Activated CD4-positive, alpha-beta memory T cell treated with anti-CD3 and anti-CD28 coated beads, Interleukin-2, amount 10 ng/mL, durations not matched to agents 7 days and 5 days (primary cell): Measurements from ENCODE around the gene CYP2R1. TPM values are rescaled to one million over a fixed set of nuclear protein-coding genes. Genes with fewer than 3 reads are reported as not detected.

Source experiments
- CTCF ChIA-PET: fragments of 350-600 bp; sonication (Branson Sonifier 250); formaldehyde crosslinking; loops from one replicate; lab custom pipeline; 2021; ENCODE audit warnings: antibody characterized with exemption, inconsistent platforms; lab: Charles Lee
- POLR2A ChIA-PET: fragments of 350-600 bp; sonication (Branson Sonifier 250); formaldehyde crosslinking; loops from one replicate; lab custom pipeline; 2021; ENCODE audit warnings: antibody characterized with exemption; lab: Charles Lee
- DNase-seq: peaks from one replicate; pipeline ENCODE4 v3.0.0-alpha.2; 2020
- H3K27ac Mint-ChIP-seq: one replicate; pipeline ENCODE4 v1.8.0; 2021; ENCODE audit warnings: mild to moderate bottlenecking, mixed read lengths
- H3K27me3 Mint-ChIP-seq: one replicate; pipeline ENCODE4 v1.8.0; 2021; ENCODE audit warnings: mixed read lengths
- H3K36me3 Mint-ChIP-seq: one replicate; pipeline ENCODE4 v1.8.0; 2021; ENCODE audit warnings: low read depth, mixed read lengths
- H3K4me1 Mint-ChIP-seq: one replicate; pipeline ENCODE4 v1.8.0; 2021; ENCODE audit warnings: mixed read lengths
- H3K4me3 Mint-ChIP-seq: one replicate; pipeline ENCODE4 v1.8.0; 2021; ENCODE audit warnings: mild to moderate bottlenecking, mixed read lengths
- H3K9me3 Mint-ChIP-seq: one replicate; pipeline ENCODE4 v1.8.0; 2021; ENCODE audit warnings: mixed read lengths
- total RNA-seq, 2 experiments: library from RNA; stranded (reverse); gene quantifications; one replicate each; pipeline ENCODE4 v1.2.3, GENCODE V29; 2021

The CYP2R1 gene
- total RNA-seq, 2 experiments from 2014 or later, result 22.2 TPM

GRCh38 chr11:14906993-14907392, 15.0 kb upstream of the CYP2R1 start:
- H3K4me3 Mint-ChIP-seq, result no peak overlapping the region
- no peaks in the 10 kb centered on the region for H3K9me3 Mint-ChIP-seq
- peaks cover 4% of the 10 kb centered on the region for H3K36me3 Mint-ChIP-seq
- ChIA-PET POLR2A (interaction anchor here (1.0 to 3.6 kb wide), 9 partner anchors 12 to 407 kb away, joined by 3 to 26 read pairs (median 8); partner anchors contain the start of genes CALCB, CYP2R1, PDE3B and PSMA1), CTCF (interaction anchor here (0.8 to 7.8 kb wide), 57 partner anchors 8 to 606 kb away, joined by 3 to 201 read pairs (median 7); partner anchors contain the start of genes CALCB, COPB1, CYP2R1 and PDE3B)
- H3K27ac Mint-ChIP-seq, result no peak overlapping the region
- peaks cover 49% of the 10 kb centered on the region for H3K4me1 Mint-ChIP-seq
- DNase-seq, result no peak
- H3K27me3 Mint-ChIP-seq, result no peaks in the 10 kb centered on the region

- Mint-ChIP-seq H3K27ac (no peak overlapping the region), H3K9me3 (no peaks in the 10 kb centered on the region), H3K4me1 (peaks cover 49% of the 10 kb centered on the region), H3K36me3 (peaks cover 4% of the 10 kb centered on the region), H3K27me3 (no peaks in the 10 kb centered on the region), H3K4me3 (peak overlapping the region; percentile 86)
- no peak for DNase-seq
- POLR2A ChIA-PET, result interaction anchor here (1.7 to 3.6 kb wide), 5 partner anchors 11 to 406 kb away, joined by 5 to 26 read pairs (median 21); partner anchors contain the start of genes CYP2R1, PDE3B and PSMA1
- CTCF ChIA-PET, result interaction anchor here (0.6 to 7.8 kb wide), 46 partner anchors 9 to 606 kb away, joined by 3 to 201 read pairs (median 10); partner anchors contain the start of genes CALCB, COPB1, CYP2R1 and PDE3B
Measured at GRCh38 chr11:14906578-14906977, 14.5 kb upstream of the CYP2R1 start.

DNA sequence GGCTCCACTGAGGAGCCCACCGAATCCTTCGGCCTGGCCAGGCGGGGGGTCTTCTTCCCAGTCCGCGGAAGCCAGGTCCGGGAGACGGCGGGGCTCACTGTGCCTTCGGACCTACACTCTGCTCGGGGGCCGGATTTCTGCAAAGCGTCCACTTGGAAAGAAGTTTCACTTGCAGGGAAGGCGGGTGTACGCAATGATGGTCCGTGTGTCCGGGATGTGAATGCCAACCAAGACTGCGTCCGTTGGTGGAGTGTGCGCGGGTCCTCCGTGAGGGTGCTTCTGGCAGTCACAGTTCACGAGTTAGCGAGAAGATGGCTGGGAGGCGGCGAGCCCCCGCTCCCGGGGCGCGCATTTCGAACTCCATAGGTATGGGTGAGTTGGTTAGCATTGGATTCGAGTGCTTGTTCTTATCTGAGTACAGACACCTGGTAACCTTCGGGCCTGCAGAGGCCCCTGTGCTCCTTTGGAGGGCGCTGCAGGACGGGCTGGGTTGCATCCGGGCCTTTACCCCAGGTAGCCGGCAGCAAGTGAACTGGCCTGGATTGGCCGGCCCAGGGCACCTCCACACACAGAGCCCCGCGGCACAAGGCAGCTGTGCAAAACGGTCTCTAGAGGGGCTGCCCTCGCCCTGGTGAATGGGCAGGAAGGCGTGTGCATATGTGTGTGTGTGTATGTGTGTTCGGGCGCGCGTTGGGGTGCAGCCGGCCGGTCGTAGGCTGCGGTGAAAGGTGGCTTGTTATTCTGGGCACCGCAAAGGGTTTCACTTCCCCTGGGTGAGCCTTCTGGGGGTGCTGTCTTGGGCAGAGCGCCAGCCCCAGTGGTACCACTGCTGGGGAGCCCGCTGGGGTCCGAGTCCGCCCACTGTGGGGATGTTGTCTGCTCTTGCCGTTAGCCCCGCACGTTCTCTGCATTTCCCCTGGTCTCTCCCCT, 13.3 kb upstream of the CYP2R1 start:
- ChIA-PET POLR2A (interaction anchor here (1.5 to 3.6 kb wide), 7 partner anchors 10 to 386 kb away, joined by 4 to 26 read pairs (median 17); partner anchors contain the start of genes CYP2R1, PDE3B and PSMA1), CTCF (interaction anchor here (0.6 to 7.8 kb wide), 23 partner anchors 10 to 385 kb away, joined by 3 to 201 read pairs (median 8); partner anchors contain the start of genes CALCB, CYP2R1, PDE3B and PSMA1)
- H3K4me1 Mint-ChIP-seq, result peaks cover 49% of the 10 kb centered on the region
- no peaks in the 10 kb centered on the region for H3K27me3 Mint-ChIP-seq
- H3K36me3 Mint-ChIP-seq, result peaks cover 4% of the 10 kb centered on the region
- peak overlapping the region; percentile 88 for H3K27ac Mint-ChIP-seq
- peak overlapping the region; percentile 86 for H3K4me3 Mint-ChIP-seq
- no peaks in the 10 kb centered on the region for H3K9me3 Mint-ChIP-seq
- DNase-seq, result peak; percentile 86

DNA sequence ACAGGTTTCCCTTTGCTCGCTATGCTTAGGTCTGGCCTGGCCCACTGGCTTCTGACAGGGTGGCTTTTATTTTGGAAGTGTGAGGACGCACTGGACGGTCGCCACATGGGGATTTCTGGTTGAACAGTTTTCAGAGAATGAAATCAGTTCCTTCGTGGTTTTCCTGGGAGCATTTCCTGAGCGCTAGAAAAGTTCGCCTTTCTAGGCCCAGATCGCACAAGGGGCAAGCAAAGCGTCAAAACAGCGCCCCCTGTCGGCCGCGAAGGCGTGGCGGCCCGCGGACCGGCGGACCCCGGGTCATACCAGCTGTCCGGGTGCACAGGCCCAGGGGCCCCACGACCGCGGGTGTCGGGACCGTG, 12.7 kb upstream of the CYP2R1 start:
- Mint-ChIP-seq H3K27ac (peak overlapping the region; percentile 88), H3K27me3 (no peaks in the 10 kb centered on the region), H3K36me3 (peaks cover 4% of the 10 kb centered on the region), H3K4me1 (peaks cover 49% of the 10 kb centered on the region), H3K4me3 (peak overlapping the region; percentile 86), H3K9me3 (no peaks in the 10 kb centered on the region)
- DNase-seq, result peak; percentile 85
- CTCF ChIA-PET, result interaction anchor here (0.6 to 7.8 kb wide), 17 partner anchors 13 to 384 kb away, joined by 3 to 201 read pairs (median 7); partner anchors contain the start of genes CALCB, CYP2R1 and PSMA1
- POLR2A ChIA-PET, result interaction anchor here (1.5 kb wide), 3 partner anchors 13 to 385 kb away, joined by 4 to 17 read pairs (median 7); partner anchors contain the start of genes CYP2R1 and PSMA1

GRCh38 chr11:14902650-14903350, 10.8 kb upstream of the CYP2R1 start:
- Mint-ChIP-seq H3K4me3 (no peak overlapping the region), H3K9me3 (no peaks in the 10 kb centered on the region), H3K27ac (no peak overlapping the region), H3K27me3 (no peaks in the 10 kb centered on the region), H3K4me1 (peaks cover 38% of the 10 kb centered on the region), H3K36me3 (peaks cover 4% of the 10 kb centered on the region)
- CTCF ChIA-PET, result interaction anchor here (1.0 to 7.8 kb wide), 4 partner anchors 11 to 384 kb away, joined by 3 to 201 read pairs (median 12); partner anchors contain the start of genes CYP2R1 and PSMA1
- POLR2A ChIA-PET, result interaction anchor here (0.5 to 1.3 kb wide), 3 partner anchors 11 to 123 kb away, joined by 3 to 4 read pairs (median 4); partner anchors contain the start of gene CYP2R1
- no peak for DNase-seq

GRCh38 chr11:14898906-14899305, 6.9 kb upstream of the CYP2R1 start:
- no peaks in the 10 kb centered on the region for H3K36me3 Mint-ChIP-seq
- H3K9me3 Mint-ChIP-seq, result no peaks in the 10 kb centered on the region
- no peak overlapping the region for H3K27ac Mint-ChIP-seq
- no peak for DNase-seq
- H3K27me3 Mint-ChIP-seq, result no peaks in the 10 kb centered on the region
- peaks cover 17% of the 10 kb centered on the region for H3K4me1 Mint-ChIP-seq
- H3K4me3 Mint-ChIP-seq, result no peak overlapping the region
- POLR2A ChIA-PET, result no interaction called here
- CTCF ChIA-PET, result interaction anchor here (1.6 to 1.7 kb wide), 2 partner anchors 8 to 9 kb away, joined by 5 to 9 read pairs; no protein-coding TSS in a partner anchor

DNA sequence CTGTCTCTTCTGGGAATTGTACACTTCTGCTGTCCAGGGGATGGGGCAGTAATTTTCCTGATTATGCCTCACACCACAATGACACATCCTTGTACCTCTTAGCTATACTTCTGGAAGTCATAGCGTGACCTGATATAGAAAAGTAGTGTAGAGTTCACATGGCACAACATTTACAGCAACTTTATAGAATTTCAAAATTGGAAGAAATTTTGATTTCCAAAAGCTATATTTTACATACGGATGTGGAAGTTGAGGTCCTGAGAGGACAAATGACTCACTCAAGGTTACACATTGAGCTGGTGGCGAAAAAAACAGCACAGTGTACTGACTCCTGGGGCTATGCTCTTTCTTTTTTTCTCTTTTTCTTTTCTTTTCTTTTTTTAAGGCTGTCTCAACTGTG, 6.3 kb upstream of the CYP2R1 start:
- no peaks in the 10 kb centered on the region for H3K27me3 Mint-ChIP-seq
- ChIA-PET POLR2A (no interaction called here), CTCF (interaction anchor here (1.6 to 1.7 kb wide), 2 partner anchors 9 to 10 kb away, joined by 5 to 9 read pairs; no protein-coding TSS in a partner anchor)
- H3K9me3 Mint-ChIP-seq, result no peaks in the 10 kb centered on the region
- no peaks in the 10 kb centered on the region for H3K36me3 Mint-ChIP-seq
- H3K27ac Mint-ChIP-seq, result no peak overlapping the region
- DNase-seq, result no peak
- H3K4me3 Mint-ChIP-seq, result no peak overlapping the region
- H3K4me1 Mint-ChIP-seq, result peaks cover 15% of the 10 kb centered on the region

- H3K4me1 Mint-ChIP-seq, result peaks cover 37% of the 10 kb centered on the region
- H3K36me3 Mint-ChIP-seq, result peaks cover 6% of the 10 kb centered on the region
- H3K27ac Mint-ChIP-seq, result peak overlapping the region; percentile 13
- POLR2A ChIA-PET, result interaction anchor here (1.5 kb wide), 2 partner anchors 11 to 375 kb away, joined by 5 to 7 read pairs; partner anchors contain the start of gene PSMA1
- CTCF ChIA-PET, result interaction anchor here (10.3 kb wide), 1 partner anchor 11 kb away, joined by 201 read pairs; no protein-coding TSS in a partner anchor
- no peaks in the 10 kb centered on the region for H3K9me3 Mint-ChIP-seq
- DNase-seq, result peak; percentile 28
- H3K27me3 Mint-ChIP-seq, result no peaks in the 10 kb centered on the region
- H3K4me3 Mint-ChIP-seq, result no peak overlapping the region
Measured at GRCh38 chr11:14894657-14895598, 2.9 kb upstream of the CYP2R1 start.

DNA sequence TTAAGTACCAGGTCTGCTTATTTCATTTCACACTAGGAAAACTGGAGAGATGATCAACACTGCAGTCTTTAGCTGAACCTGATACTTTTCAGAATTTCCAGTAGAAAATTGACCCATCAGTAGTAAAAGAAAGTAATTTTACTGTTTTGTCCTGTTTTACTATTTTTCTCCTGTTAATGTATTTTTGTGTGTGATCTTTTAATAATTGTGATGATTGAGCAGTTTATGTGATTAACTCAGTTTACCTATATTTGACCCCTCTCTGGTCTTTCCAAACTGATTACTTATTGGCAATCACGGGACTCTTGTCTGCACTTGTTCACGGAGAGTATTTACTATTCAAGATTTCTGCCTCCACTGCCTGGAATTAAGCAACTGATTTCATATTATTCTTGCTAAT, 546 bp upstream of the CYP2R1 start:
- CTCF ChIA-PET, result interaction anchor here (0.8 to 10.3 kb wide), 14 partner anchors 13 to 438 kb away, joined by 3 to 201 read pairs (median 6); partner anchors contain the start of genes COPB1, PDE3B and PSMA1
- DNase-seq, result no peak
- POLR2A ChIA-PET, result interaction anchor here (0.6 to 3.4 kb wide), 20 partner anchors 10 to 535 kb away, joined by 3 to 52 read pairs (median 4); partner anchors contain the start of genes COPB1, PDE3B and PSMA1

DNA sequence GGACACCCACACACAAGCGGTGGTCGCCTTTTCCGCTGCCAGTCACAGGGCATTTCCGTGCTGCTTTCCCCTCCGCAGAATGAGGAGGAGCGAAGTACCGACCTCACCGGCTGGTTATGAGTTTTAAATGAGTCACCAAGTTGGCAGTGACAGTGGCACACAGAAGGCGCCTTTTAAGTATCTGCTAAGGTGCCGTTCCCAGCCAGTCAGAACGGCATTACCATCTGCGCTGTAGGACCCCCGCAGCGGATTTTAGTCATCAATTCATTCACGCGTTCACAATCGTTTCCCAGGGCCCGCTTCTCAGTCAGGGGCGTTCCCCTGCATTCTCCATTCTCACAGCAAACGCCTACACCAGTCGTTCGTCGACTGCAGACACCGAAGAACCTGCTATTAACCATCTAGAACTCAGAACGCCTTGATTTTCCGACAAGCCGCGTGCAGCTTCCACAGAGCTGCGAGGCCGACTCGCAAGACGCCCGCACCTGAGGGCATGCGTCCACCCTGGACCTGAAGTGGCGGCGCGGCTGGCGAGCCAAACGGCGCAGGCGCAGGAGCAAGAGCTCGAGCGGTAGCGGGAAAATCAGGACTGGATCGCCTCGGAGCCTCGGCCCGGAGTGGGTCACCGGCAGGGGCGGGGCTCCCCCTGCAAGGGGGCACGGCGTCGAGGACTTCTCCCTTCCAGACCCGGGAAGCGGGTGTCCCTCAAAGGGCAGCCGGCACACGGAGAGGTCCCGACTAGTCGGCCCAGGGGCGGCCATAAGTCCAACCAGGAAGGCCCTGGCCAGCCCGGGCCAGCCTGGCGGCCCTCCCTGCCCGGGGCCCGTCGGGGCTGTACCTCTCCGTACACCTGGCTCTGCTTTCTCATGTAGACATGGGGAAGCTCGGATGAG, 642 bp downstream of the CYP2R1 start:
- Mint-ChIP-seq H3K9me3 (no peaks in the 10 kb centered on the region), H3K27ac (peak overlapping the region; percentile 95), H3K4me3 (peak overlapping the region; percentile 90), H3K36me3 (peaks cover 23% of the 10 kb centered on the region), H3K27me3 (no peaks in the 10 kb centered on the region), H3K4me1 (peaks cover 60% of the 10 kb centered on the region)
- CTCF ChIA-PET, result interaction anchor here (0.7 to 10.3 kb wide), 19 partner anchors 9 to 436 kb away, joined by 3 to 201 read pairs (median 5); partner anchors contain the start of genes COPB1, PDE3B and PSMA1
- peak; percentile 88 for DNase-seq
- POLR2A ChIA-PET, result interaction anchor here (0.6 to 3.4 kb wide), 31 partner anchors 10 to 1612 kb away, joined by 3 to 52 read pairs (median 4); partner anchors contain the start of genes COPB1, PDE3B and PSMA1

More for the DNA sequence above, 546 bp upstream of the CYP2R1 start:
- H3K27ac Mint-ChIP-seq, result peak overlapping the region; percentile 78
- no peaks in the 10 kb centered on the region for H3K9me3 Mint-ChIP-seq
- H3K4me1 Mint-ChIP-seq, result peaks cover 54% of the 10 kb centered on the region
- H3K36me3 Mint-ChIP-seq, result peaks cover 14% of the 10 kb centered on the region
- H3K4me3 Mint-ChIP-seq, result peak overlapping the region; percentile 84
- H3K27me3 Mint-ChIP-seq, result no peaks in the 10 kb centered on the region
